Measurements from ENCODE around the gene GSTM3.
"Not testable (repeated sequence)": the region's sequence is repeated elsewhere in the genome, so short reads cannot be mapped to it uniquely, and the experiment has no call there.

Gene GSTM3

DNA sequence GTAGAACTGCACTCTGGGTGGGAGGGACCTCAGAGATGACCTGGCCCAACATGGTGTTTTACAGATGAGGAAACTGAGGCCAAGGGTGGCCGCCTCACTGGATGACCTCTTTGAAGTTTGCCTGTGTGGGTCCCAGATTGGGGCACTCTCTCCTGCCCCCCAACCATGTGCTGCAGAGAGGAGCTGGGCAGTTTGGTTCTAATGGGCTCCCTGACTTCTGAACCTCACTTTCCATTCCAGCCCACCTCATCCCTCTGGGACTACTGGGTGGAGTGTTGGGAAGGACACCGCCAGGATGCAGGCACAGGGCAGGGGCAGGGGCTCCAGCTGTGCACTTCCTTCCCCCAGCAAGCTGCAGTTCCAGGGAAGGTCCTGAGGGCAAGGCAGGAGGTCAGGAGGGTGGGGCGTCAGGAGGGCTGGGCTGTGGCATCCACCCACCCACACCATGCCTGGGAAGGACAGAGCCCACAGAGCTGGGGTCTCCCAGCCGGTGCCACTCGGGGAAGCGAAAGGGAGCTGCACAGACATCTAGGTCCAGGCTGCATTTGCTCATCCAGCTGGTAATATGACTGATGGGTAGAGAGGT is 33.2 kb upstream of the GSTM3 start:
- no peak for DNase-seq

GRCh38 chr1:109773203-109773899 is 32.5 kb upstream of the GSTM3 start:
- DNase-seq = peak; percentile 32

DNA sequence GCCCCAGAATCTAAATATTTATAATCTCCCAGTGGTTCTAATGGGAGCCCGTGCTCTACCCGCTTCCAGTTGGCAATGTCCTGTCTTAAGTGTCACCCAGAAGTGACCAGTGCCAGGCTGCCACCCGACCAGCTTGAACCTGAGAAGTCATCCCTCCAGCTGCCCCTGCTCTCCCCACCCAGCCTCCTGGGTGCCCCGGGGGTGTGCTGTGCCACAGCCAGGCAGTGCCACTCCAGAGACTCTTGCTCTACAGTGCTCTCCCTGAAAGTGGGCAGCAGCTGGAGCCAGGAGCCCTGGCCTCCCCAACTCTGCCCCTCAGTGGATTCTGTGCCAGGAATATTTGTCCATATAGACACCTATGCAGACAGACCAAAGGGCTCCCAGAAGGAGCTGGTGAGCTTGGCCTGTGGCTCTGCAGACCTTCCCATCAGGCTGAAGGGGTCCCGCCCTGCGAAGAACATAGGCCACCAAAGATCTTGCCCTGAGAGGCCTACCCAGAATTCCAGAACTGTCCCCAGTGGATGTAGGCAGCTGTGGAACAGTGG is 31.9 kb upstream of the GSTM3 start:
- no peak for DNase-seq

DNA sequence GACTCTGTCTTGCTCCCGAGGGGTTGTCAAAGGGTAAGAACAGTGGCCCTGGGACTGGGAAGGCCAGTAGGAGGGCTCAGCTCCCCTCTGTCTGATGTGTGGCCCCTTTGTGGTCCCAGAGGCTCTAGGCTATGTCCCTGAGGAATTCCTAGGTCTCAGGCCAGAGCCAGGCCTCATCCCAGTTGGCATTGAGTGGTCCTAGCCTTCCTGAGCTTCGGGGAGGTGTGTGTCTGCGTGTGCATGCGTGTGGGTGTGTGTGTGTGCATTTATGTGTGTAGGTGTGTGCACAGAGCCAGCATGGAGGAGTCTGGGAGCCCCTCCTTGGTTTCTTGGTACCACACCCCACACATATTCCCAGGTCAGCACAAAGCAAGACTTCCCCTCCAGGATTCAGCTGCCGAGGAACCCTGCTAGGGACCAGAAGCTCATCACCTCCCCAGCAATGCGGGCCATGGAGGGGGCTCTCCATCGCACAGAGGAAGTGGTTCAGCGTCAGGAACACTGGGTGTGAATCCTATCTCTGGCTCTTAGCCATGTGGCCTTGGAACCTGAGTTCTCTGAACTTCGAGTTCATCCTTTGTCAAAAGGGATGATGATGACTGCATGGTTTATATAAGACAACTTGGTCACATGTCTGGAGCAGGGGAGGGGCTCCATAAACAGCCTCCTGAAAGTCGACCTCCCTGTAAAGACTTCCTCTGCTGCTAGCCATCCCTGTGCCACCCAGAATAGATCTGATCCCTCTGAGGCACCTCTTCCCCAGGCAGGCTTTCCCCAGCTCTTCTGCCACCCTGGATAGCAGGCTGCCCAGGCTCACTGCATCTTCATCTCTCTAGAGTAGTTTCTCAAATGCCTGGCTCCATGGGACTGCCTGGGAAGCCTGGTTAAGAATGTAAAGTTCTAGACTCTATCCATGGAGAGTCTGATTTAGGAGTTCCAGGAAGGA is 31.1 kb upstream of the GSTM3 start:
- DNase-seq = no peak

DNA sequence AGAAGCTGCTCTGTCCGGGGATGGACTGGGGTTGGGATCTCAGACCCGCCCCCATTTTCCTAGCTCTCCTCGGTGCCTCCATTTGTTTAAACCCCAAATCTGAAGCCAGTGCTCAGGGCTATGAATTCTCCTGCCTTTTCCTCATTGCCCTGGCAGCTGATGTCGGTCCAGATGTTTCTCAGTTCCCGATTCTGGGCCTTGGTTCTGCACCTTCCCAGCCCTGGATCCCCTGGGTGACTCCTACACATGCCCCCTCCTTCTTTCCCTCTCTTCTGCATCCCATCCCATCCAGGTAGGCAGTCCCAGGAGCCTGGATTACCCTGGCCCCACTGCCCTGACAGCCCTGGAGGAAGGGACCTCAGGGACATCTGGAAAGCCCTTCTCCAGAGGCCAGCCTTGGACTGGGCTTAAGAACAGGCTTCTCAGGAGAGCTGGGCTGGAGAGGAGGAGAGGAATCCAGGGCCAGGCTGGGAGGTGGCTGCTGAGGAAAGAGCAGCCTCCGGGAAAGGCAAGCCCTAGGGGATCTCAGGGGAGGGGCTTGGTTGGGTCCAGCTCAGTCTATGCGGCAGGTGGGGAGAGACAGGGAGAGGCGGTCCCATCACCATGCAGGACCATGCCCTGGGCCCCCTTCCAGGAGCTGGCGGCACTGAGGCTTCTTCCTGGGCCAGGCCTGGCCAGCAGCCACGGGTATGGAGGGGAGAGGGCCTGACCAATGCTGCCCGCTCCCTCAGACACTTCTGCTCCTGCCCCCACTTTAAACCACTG is 29.7 kb upstream of the GSTM3 start:
- DNase-seq = no peak

GRCh38 chr1:109769330-109770078 is 28.7 kb upstream of the GSTM3 start:
- no peak for DNase-seq

DNA sequence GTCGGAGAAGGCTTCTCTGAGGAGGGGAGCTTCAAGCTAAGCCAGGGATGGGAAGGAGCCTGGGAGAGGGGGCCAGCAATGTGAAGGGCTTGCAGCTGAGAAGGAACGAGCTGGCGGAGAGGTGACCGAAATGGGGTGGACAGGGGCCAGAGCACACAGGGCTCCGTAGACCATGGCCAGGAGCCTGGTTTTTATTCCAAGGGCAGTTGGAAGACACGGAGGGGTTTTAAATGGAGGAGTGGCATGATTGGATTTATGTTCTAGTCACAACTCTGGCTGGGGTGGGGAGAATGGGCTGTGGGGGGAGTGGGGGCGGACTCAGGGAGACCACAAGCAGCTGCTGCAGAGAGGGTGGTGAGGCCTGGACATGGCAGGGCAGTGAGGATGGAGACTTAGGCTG is 28.0 kb upstream of the GSTM3 start:
- DNase-seq = no peak

- DNase-seq = no peak
These were observed 27.5 kb upstream of the GSTM3 start for GRCh38 chr1:109768335-109768650.

DNA sequence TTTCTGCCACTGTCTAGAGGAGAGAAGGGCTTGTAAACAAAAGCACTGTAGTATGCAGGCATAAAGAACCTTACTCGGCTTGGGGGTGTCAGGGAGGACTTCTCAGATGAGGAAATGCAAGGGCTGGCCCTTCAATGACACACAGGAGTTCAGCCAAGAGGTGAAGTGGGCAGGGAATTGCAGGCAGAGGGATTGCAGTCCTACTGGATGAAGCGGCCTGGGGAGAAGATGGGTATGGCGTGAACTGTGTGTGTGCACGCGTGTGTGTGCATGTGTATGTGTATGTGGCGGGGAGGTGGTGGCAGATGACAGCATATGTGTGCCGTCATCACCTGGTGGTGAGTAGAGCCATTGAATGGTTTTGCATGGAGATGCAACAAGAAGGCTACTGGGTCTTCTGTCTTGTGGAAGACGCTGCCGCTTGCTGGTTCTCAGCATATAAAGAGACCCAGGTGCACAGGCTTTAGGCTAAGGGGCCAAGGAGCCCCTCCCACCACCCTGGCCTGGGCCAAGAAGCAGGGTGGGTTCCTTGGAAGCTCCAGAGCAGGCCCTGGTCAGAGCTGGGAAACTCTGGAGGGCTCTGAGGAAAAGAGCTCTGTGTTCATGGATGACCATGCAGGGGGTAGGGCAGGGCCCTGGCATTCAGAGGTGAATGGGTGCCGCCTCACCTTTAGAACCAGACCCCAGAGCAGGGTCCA is 26.9 kb upstream of the GSTM3 start:
- no peak for DNase-seq

GRCh38 chr1:109766991-109767636 is 26.3 kb upstream of the GSTM3 start:
- not testable (repeated sequence) for DNase-seq

DNA sequence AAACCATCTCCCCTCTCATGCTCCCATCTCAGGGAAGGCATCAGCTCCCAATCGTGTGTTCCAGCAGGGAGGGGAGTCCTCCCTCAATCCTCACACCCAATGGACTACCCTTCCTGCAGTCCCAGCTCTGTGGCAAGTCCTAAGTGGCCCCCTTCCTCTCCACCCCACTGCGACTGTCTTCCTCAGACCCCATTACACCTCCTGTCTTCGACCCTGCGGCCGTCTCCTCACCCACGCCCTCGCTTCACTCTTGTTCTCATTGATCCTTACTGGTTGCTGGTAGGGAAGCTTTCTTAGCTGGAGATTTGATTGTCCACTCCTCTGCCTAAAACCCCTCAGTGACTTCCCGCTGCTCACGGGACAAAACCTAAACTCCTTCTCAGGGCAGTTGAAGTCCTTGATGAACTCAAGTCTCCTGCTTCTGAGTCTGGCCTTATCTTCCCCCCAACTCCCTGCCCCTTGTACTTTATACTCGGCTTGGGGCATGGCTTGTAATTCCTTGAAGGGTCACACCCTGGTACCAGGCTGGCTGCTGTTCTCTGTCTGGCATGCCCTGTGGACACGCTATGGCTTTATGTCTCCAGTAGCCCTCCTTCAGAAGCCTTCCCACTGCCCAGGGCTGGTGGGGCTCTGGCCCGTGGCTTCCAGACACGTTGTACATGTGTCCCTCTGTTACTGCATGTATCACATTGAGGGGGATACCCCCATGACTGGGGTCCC is 25.2 kb upstream of the GSTM3 start:
- DNase-seq = no peak

DNA sequence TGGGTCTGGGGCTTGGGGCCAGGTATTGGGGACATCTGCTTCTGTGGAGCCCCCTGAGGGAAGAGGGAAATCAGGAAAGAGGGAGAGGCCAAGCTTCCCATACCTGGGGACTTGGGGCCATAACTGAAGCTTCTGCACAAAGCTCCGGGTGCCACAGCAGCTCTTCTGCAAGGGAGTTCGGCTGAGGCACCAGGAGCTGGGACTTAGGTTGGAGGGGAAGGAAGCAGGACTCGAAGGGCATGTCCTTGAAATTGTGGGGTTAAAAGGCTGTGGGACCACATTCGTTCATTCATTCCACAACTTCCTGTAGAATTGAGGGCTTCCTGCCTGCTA is 24.6 kb upstream of the GSTM3 start:
- DNase-seq = no peak

DNA sequence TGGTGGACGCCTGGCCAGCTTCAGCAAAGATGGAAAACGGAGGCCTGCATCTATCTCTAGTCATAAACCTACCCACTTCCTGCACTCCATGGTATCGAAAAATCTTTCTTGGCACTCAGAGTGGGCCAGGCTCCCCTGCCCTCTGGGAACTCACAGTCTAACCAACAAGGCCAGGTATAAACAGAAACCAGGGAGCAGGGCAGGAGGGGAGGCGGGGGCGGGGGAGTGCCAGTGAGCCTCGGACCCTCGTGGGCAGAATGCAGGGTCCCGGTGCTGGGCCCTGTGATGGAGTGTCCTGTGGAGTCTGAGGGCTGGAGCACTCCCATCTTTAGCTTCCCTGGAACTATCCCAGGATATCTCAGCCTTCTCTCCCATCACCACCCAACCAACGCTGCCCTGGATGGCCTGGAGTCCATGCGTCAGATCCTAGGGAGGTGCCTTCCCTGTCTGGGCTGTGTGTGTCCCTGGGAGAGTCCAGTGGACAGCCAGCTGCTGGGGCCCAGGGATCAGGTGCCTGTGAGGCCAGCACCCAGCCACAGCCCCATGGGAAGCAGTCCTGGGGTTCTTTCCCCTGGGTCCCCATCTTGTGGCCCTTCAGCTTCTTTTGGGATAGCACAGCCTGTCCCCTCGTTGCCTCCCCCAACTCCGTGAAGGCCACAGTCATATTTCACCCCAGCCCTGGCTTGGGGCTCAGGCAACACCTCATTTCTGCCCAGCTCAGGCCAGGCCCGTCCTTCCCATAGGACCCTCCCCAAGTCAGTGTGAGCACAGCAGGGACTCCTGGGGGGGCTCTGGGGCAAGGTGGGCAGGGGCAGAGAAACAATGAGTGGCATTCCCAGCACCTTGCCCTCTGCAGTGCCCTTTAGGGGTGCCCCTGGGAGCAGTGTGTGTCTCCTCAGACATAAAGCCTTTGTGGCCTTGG is 24.0 kb upstream of the GSTM3 start:
- DNase-seq = no peak

DNA sequence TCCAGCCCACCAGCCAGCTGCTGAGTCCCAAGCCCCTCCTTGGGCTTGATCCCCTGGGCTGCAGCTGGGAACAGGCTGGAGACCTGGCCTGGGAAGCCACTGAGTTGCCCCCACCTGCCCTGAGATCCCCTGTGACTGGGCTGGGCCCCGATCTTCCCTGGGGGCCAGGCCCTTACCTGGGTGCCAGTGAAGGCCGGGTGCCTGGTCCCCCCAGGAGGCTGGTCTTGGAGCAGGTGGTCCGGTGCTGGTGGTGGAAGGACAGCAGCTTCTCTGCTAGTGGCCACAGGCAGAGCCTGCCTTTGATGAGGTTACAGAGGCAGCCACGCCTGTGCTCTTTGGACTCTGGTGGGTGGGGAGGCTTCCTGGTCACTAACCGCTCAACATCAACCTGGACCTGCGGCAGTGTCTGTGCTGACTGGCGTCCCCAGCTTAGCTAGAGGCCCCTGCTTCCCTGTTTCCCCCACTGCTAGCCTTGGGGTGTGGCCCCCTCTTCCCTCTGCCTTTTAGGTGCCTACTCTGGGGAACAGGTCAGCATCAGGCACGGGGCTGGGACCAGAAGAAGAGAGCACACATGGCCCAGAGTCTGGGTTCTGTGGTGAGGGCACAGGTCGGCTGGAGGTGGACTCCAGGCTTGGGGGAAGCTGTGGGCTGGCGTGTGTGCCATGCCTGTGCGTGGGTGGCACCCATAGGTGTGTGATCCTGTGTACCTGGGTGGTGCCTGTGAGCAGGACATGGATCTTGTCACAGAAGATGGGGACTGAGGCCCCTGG is 23.0 kb upstream of the GSTM3 start, which contains the start of gene EPS8L3:
TSS of gene EPS8L3 (minus strand) at position 278 of the 770 bp plus-strand sequence. CDS start 2,174 bp downstream, outside the sequence.
- DNase-seq = no peak

GRCh38 chr1:109762821-109763645 is 22.2 kb upstream of the GSTM3 start:
- DNase-seq = no peak

- no peak for DNase-seq
These were observed 21.3 kb upstream of the GSTM3 start for GRCh38 chr1:109762039-109762585.

Measured in GF-D8 (cell line).